Measurements from ENCODE around the gene FHIT. TPM values are rescaled to one million over a fixed set of nuclear protein-coding genes. Genes with fewer than 3 reads are reported as not detected.

The FHIT gene
- total RNA-seq, 1 donor from 2014 or later: 7.9 TPM

DNA sequence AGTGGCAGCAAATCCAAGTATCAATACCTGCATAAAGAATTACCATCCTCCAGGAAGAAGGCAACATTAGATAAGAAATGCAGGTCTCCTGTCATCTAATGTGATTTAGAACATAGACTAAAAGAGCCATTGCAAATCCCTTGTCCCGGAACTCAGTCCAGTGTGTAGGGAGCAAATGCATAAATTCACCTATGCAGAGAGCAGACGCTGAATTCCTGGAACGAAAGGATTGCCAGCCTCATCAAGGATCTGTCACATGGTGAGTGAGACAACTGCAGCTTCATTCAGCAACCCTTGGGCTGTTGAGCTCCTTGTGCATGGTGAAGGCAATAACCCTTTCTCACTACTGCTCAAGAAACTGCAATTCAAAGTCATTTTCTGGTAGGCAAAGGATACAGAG is 1504.7 kb downstream of the FHIT start:
- no peak for DNase-seq (ENCODE audit: low spot score)

GRCh38 chr3:59737241-59737640 is 1514.0 kb downstream of the FHIT start:
- no peak for DNase-seq (ENCODE audit: low spot score)

DNA sequence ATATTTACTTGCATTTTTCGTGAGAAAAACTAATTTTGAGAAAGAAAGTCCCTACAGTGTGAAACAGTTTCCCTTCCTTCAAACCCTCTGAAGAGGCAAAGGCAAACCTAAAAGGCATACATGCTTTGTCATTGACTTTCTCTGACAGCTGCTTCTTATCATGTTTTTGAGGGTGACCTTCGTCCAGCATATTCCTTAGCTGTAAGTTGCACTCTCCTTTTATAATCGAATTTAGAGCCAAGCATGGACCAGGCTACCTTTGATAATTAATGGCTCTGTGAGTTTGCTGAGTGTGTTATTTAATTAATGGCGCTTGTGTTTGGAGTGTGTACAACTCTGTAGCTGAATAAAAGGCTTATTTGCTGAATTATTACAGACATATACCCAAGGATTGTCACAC is 1517.2 kb downstream of the FHIT start:
- no peak for DNase-seq (ENCODE audit: low spot score)

GRCh38 chr3:59733041-59733809 is 1518.0 kb downstream of the FHIT start:
- no peak for DNase-seq (ENCODE audit: low spot score)

- no peak for DNase-seq (ENCODE audit: low spot score)
These were observed 1519.3 kb downstream of the FHIT start for GRCh38 chr3:59731943-59732342.

DNA sequence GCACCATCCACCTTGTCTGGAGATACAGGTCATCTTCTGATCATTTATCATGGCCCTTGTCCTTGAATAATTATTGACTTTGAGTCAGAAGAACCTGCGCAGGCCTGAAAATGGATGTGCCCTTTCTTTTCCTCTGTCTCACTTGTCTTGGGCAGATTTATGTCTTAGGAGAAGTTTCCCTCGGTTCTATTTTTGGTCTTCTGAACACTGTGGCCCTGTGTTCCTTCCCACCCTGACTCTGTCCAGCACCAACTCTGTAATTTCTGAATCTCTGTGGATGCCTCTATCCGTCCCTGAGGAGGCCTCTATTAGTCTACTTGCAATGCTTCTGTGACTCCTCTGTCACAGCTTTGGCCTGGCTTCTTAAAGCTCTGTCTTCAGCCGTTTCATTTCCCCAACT is 1520.7 kb downstream of the FHIT start:
- no peak for DNase-seq (ENCODE audit: low spot score)

GRCh38 chr3:59728587-59728908 is 1522.7 kb downstream of the FHIT start:
- no peak for DNase-seq (ENCODE audit: low spot score)

- DNase-seq (ENCODE audit: low spot score): no peak
These were observed 1523.2 kb downstream of the FHIT start for GRCh38 chr3:59727902-59728586.

GRCh38 chr3:59726279-59726678 is 1525.0 kb downstream of the FHIT start:
- no peak for DNase-seq (ENCODE audit: low spot score)

DNA sequence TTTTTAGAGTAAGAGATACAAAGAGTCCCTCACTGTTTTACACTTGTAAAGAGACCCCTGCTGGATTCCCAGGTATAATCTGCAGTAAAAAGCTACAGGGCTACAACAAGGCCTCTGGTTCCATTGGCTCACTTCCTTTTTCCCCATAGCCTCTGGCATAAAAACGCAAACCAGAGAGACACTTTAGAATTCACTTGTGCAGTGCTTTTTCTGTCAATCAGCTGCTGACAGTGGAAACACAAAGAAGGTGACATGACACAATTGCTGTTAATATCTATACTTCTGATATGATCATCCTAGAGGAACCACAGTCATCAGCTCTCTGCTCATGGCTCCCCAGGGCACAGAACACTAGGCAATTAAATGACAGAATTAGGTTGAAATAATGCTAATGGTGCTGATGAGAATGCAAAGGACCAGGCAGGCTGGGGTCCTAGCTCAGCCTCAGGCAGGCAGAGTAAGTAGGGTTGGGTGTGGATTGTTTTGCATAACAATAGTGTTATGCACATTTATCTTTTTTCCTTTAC is 1533.5 kb downstream of the FHIT start:
- no peak for DNase-seq (ENCODE audit: low spot score)

DNA sequence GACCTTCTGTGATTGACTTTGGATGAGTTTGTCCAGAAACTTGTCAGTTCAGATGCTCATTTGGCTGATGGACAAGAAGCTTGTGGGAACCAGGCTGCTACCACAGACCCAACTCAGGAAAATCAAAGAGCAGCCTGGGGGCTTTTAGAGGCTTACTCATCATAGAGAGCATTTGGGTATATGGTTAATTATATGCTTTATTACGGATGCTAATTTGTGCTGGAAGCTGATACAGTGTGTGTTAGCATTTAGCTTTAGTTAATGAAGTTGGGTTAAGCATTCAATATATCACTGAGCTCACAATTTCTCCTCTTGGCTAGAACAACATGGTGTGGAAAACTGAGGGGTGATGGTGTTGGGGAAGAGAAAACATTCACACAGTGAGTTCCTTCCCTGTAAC is 1537.2 kb downstream of the FHIT start:
- DNase-seq (ENCODE audit: low spot score): no peak

DNA sequence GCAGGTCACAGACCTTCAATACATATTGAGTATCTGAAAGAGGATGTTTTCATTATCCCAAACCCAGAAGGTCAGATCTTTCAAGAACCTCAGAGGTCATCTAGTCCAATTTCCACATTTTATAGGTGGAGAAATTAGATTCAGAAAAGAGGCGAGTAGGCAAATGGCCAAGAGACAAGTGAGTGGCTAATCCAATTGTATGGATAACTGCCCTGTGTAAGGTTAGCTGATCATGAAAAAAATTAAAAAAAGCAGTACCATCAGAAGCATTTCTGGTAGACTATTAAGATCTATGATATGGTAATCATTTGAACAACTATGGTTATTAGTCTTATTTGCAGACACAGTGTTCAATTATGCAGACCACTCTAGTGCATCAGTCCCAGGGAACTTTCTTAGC is 1540.7 kb downstream of the FHIT start:
- no peak for DNase-seq (ENCODE audit: low spot score)

DNA sequence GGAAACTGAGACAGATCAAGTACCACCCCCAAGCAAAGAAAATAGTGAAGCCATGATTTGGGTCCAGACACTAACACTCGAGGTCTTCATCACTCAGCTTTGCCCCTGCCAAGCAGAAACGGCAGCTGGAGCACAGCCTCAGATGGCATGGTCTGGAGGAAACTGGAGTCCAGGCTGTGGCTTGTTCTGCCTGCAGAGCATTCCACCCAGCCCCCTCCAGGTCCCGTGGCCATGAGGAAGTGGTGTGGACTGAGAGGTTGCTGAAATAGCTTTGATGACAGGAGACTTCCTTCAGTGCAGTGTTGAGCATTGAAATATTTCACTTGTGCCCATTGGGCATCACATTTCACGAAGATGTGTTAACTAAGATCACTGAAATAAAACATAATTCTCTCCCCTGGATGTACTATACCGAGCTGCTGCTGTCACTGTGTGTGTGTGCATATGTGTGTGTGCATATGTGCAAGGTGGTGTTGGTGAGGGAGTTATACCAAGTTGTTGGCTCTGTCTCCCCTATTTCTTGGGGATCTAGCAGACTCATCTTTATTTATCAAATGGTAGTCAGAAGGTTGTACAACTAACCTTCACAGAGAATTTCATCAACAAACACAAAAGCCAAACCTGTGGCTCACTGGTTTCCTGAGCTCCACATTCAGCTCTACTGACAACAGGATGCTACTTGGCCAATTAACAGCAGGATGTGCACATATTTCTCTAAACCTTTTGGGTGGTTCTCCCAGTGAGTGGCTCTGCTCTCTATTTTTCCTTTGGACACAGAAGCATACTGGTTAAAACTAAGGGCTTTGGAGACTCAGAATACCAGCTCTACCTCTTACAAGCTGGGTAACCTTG is 1541.3 kb downstream of the FHIT start:
- peak; percentile 43 for DNase-seq (ENCODE audit: low spot score)

GRCh38 chr3:59708202-59708601 is 1543.0 kb downstream of the FHIT start:
- DNase-seq (ENCODE audit: low spot score): no peak

DNA sequence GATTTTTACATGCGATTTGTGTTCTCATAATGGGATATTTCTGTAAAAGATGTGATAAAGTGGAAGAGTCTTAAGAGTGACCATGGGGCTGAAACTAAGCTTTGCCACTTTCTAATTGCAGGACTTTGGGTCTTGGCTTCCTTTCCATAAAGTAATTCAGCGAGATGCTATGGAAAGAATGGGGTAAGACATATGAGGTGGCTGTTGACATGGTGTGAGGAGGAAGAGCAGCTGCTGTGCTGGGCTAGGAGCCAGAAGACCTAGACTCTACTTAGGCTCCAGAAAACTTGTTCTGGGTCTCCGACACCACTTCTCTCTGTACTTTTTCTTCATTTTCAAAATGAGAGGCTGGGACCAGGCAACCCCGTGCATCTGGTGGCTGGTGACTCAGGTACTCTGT is 1547.0 kb downstream of the FHIT start:
- no peak for DNase-seq (ENCODE audit: low spot score)

GRCh38 chr3:59699648-59700320 is 1551.5 kb downstream of the FHIT start:
- DNase-seq (ENCODE audit: low spot score): no peak

Measured in umbilical cord (tissue), 2 donors.